PC-3 (cell line): ENCODE data around the gene OR5AC2. TPM values are rescaled to one million over a fixed set of nuclear protein-coding genes. Genes with fewer than 3 reads are reported as not detected.

Experiments used
- ATAC-seq: fragments of 200-7000 bp; cut with Tn5 transposase; 2 replicates; pipeline ENCODE4 v1.9.1; 2020; ENCODE audit warnings: mild to moderate bottlenecking, moderate library complexity
- BruUV-seq: library from RNA; stranded (reverse); fragments of 400-500 nt; replicated peaks from 2 replicates; lab custom pipeline; 2021; lab: Mats Ljungman, UMichigan
- CTCF ChIA-PET: fragments of 300-600 bp; sonication (Branson Sonifier 250); formaldehyde crosslinking; loops from one replicate; lab custom pipeline; 2022; ENCODE audit warnings: antibody characterized with exemption; lab: Charles Lee
- POLR2A ChIA-PET: fragments of 300-600 bp; sonication (Branson Sonifier 250); formaldehyde crosslinking; loops from one replicate; lab custom pipeline; 2022; ENCODE audit warnings: antibody characterized with exemption; ENCODE audit not compliant: unreplicated experiment; lab: Charles Lee
- DNase-seq: peaks from one replicate; pipeline ENCODE4 v3.0.0-alpha.2; 2015
- H2AFZ ChIP-seq: fragments of 300-600 bp; sonication (generic); 2 replicates; pipeline ENCODE4 v1.6.0; 2016; ENCODE audit warnings: antibody characterized with exemption, low read length
- H3F3A ChIP-seq: fragments of 300-600 bp; sonication (generic); one replicate; pipeline ENCODE4 v1.6.0; 2017; ENCODE audit warnings: antibody characterized with exemption, low read length, control low read depth, mild to moderate bottlenecking; ENCODE audit not compliant: unreplicated experiment
- H3K27ac ChIP-seq: fragments of 300-600 bp; sonication (generic); 2 replicates; pipeline ENCODE4 v1.5.1; 2016; ENCODE audit warnings: mild to moderate bottlenecking, low read length
- H3K27me3 ChIP-seq: fragments of 300-600 bp; sonication (generic); 2 replicates; pipeline ENCODE4 v1.6.1; 2016; ENCODE audit warnings: low read length, mixed read lengths
- H3K36me3 ChIP-seq: fragments of 300-600 bp; sonication (generic); 2 replicates; pipeline ENCODE4 v1.6.1; 2016; ENCODE audit warnings: low read depth, mixed run types, low read length, mixed read lengths
- H3K4me1 ChIP-seq: fragments of 300-600 bp; sonication (generic); 2 replicates; pipeline ENCODE4 v1.5.1; 2016; ENCODE audit warnings: low read length; ENCODE audit not compliant: insufficient read depth
- H3K4me2 ChIP-seq: fragments of 300-600 bp; sonication (generic); 2 replicates; pipeline ENCODE4 v1.6.0; 2016; ENCODE audit warnings: low read length
- H3K4me3 ChIP-seq: fragments of 300-600 bp; sonication (generic); 2 replicates; pipeline ENCODE4 v1.5.1; 2016; ENCODE audit warnings: mild to moderate bottlenecking, low read length, mixed read lengths
- H3K79me2 ChIP-seq: fragments of 300-600 bp; sonication (generic); 2 replicates; pipeline ENCODE4 v1.6.1; 2017; ENCODE audit warnings: low read length, mixed read lengths
- H3K9ac ChIP-seq: fragments of 300-600 bp; sonication (generic); 2 replicates; pipeline ENCODE4 v1.6.0; 2016; ENCODE audit warnings: mild to moderate bottlenecking, low read length
- H3K9me2 ChIP-seq: fragments of 300-600 bp; sonication (generic); replicated peaks from 2 replicates; pipeline ENCODE4 v1.6.1; 2016; ENCODE audit warnings: mixed run types, low read length, mixed read lengths
- H3K9me3 ChIP-seq: fragments of 300-600 bp; sonication (generic); 2 replicates; pipeline ENCODE4 v1.6.1; 2016; ENCODE audit warnings: low read length, mixed read lengths
- H4K20me1 ChIP-seq: fragments of 300-600 bp; sonication (generic); 2 replicates; pipeline ENCODE4 v1.6.1; 2016; ENCODE audit warnings: low read length, mixed read lengths
- CTCF ChIP-seq: fragments of 300-600 bp; sonication (generic); conservative IDR thresholded peaks from 2 replicates; pipeline ENCODE4 v1.5.1; 2017; ENCODE audit warnings: antibody characterized with exemption, low read depth, mild to moderate bottlenecking, low read length
- EZH2 ChIP-seq: fragments of 300-600 bp; sonication (generic); IDR thresholded peaks from one replicate; pipeline ENCODE4 v1.6.1; 2017; ENCODE audit warnings: antibody characterized with exemption, mild to moderate bottlenecking, low read length; ENCODE audit not compliant: unreplicated experiment
- EZH2phosphoT487 ChIP-seq: fragments of 300-600 bp; sonication (generic); IDR thresholded peaks from 2 replicates; pipeline ENCODE4 v1.6.1; 2018; ENCODE audit warnings: mild to moderate bottlenecking, antibody characterized with exemption, low read length, borderline replicate concordance
- intact Hi-C: fragments of 100-400 bp; cut with micrococcal nuclease; formaldehyde crosslinking; loops from 2 replicates; pipeline ENCODE4 v1.9.0; 2023
- total RNA-seq: library from RNA; depleted of rRNA; stranded (reverse); fragments of >200 nt; gene quantifications from 2 replicates; pipeline ENCODE4 v1.2.3, GENCODE V29; 2014

Gene OR5AC2
- total RNA-seq, 1 experiment from 2014 or later: not detected

- Histone ChIP-seq H3F3A (no peaks in the 10 kb centered on the region), H3K4me3 (no peak overlapping the region), H3K27me3 (peaks cover 52% of the 10 kb centered on the region), H3K27ac (no peak overlapping the region), H3K9me3 (no peaks in the 10 kb centered on the region), H3K36me3 (no peaks in the 10 kb centered on the region), H3K9me2 (no peaks in the 10 kb centered on the region), H3K4me2 (no peak overlapping the region), H3K4me1 (no peaks in the 10 kb centered on the region), H3K79me2 (no peaks in the 10 kb centered on the region), H3K9ac (no peak overlapping the region), H4K20me1 (no peaks in the 10 kb centered on the region), H2AFZ (no peak overlapping the region)
- ChIA-PET CTCF (no interaction called here), POLR2A (interaction anchor here (0.8 kb wide), 1 partner anchor 1003 kb away, joined by 6 read pairs; no protein-coding TSS in a partner anchor)
- no peak for TF ChIP-seq CTCF
- TF ChIP-seq EZH2phosphoT487: no peak
- no peak for TF ChIP-seq EZH2
- intact Hi-C loops: no loop called here
- DNase-seq (no peak), ATAC-seq (no peak)
- no TSS peak for BruUV-seq
These were observed 37.7 kb upstream of the OR5AC2 start for GRCh38 chr3:98049271-98049670.

GRCh38 chr3:98056035-98056434, 30.9 kb upstream of the OR5AC2 start:
- H3K9ac ChIP-seq: no peak overlapping the region
- no peaks in the 10 kb centered on the region for H3K36me3 ChIP-seq
- intact Hi-C loops: no loop called here
- ATAC-seq: no peak
- H3K27me3 ChIP-seq: peaks cover 14% of the 10 kb centered on the region; the same call in 1 of the 2 replicates
- no peak overlapping the region for H2AFZ ChIP-seq
- CTCF ChIA-PET: no interaction called here
- no peak overlapping the region for H3K4me3 ChIP-seq
- POLR2A ChIA-PET: no interaction called here
- no peaks in the 10 kb centered on the region for H3K79me2 ChIP-seq
- H3K9me2 ChIP-seq: no peaks in the 10 kb centered on the region
- no TSS peak for BruUV-seq
- TF ChIP-seq EZH2phosphoT487 (no peak), CTCF (no peak), EZH2 (no peak)
- H3K4me1 ChIP-seq: no peaks in the 10 kb centered on the region
- no peaks in the 10 kb centered on the region for H4K20me1 ChIP-seq
- no peaks in the 10 kb centered on the region for H3K9me3 ChIP-seq
- H3K27ac ChIP-seq: no peak overlapping the region
- H3K4me2 ChIP-seq: no peak overlapping the region
- no peak for DNase-seq
- H3F3A ChIP-seq: no peaks in the 10 kb centered on the region

- no TSS peak for BruUV-seq
- POLR2A ChIA-PET: no interaction called here
- Histone ChIP-seq H4K20me1 (no peaks in the 10 kb centered on the region), H3K27me3 (peaks cover 14% of the 10 kb centered on the region; the same call in 1 of the 2 replicates), H2AFZ (no peak overlapping the region), H3K4me1 (no peaks in the 10 kb centered on the region), H3K9me2 (no peaks in the 10 kb centered on the region), H3K4me3 (no peak overlapping the region), H3K27ac (no peak overlapping the region), H3K36me3 (no peaks in the 10 kb centered on the region), H3K9me3 (no peaks in the 10 kb centered on the region), H3K79me2 (no peaks in the 10 kb centered on the region), H3F3A (no peaks in the 10 kb centered on the region), H3K4me2 (no peak overlapping the region), H3K9ac (no peak overlapping the region)
- DNase-seq (no peak), ATAC-seq (no peak)
- TF ChIP-seq EZH2phosphoT487 (no peak), CTCF (no peak), EZH2 (no peak)
- CTCF ChIA-PET: no interaction called here
- intact Hi-C loops: no loop called here
These were observed 29.3 kb upstream of the OR5AC2 start for GRCh38 chr3:98057631-98058030.
